ENCODE measurements around the gene USP6. TPM values are rescaled to one million over a fixed set of nuclear protein-coding genes. Genes with fewer than 3 reads are reported as not detected.
"Not testable (repeated sequence)": the region's sequence is repeated elsewhere in the genome, so short reads cannot be mapped to it uniquely, and the experiment has no call there.

Gene USP6
- total RNA-seq, 2 experiments from 2014 or later, result 0.04 to 0.07 TPM

DNA sequence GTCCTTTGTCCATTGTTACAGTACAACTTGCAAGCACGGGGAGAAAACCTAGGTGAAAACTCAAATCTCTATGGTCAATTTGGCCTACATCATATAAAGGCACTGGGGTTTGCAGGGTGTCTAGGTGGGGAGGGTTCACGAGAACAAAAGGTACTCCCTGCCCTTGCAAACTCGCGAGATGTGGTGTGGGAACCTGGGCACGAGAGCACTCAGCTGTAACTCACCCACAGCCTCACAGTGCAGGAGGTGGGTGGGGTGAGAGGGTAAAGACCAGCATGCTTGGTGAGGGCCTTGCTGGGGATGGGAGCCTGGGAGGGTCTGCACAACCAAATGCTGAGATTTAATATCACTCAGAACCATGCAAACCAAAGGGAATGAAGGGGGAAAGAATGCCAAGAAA lies 94.3 kb downstream of the USP6 start:
- ATAC-seq (no peak), DNase-seq (no peak)
- peaks cover 15% of the 10 kb centered on the region for H3K4me1 Mint-ChIP-seq (ENCODE audit: low read depth)
- no peaks in the 10 kb centered on the region for H3K27me3 Mint-ChIP-seq
- TF ChIP-seq, protein P1, sequence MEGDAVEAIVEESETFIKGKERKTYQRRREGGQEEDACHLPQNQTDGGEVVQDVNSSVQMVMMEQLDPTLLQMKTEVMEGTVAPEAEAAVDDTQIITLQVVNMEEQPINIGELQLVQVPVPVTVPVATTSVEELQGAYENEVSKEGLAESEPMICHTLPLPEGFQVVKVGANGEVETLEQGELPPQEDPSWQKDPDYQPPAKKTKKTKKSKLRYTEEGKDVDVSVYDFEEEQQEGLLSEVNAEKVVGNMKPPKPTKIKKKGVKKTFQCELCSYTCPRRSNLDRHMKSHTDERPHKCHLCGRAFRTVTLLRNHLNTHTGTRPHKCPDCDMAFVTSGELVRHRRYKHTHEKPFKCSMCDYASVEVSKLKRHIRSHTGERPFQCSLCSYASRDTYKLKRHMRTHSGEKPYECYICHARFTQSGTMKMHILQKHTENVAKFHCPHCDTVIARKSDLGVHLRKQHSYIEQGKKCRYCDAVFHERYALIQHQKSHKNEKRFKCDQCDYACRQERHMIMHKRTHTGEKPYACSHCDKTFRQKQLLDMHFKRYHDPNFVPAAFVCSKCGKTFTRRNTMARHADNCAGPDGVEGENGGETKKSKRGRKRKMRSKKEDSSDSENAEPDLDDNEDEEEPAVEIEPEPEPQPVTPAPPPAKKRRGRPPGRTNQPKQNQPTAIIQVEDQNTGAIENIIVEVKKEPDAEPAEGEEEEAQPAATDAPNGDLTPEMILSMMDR (IDR thresholded peaks at IDR 0.05), result no peak
- ChIA-PET CTCF (interaction anchor here (0.7 to 1.4 kb wide), 2 partner anchors 28 to 167 kb away, joined by 3 read pairs; no protein-coding TSS in a partner anchor), POLR2A (interaction anchor here (1.2 kb wide), 1 partner anchor 37 kb away, joined by 3 read pairs; no protein-coding TSS in a partner anchor)
- no peaks in the 10 kb centered on the region for H3K9me3 Mint-ChIP-seq
- peaks cover 1% of the 10 kb centered on the region for H3K36me3 Mint-ChIP-seq (ENCODE audit: low read depth)
- intact Hi-C loops (cut with micrococcal nuclease), result no loop called here
- no peak overlapping the region for H3K27ac Mint-ChIP-seq
- no peak overlapping the region for H3K4me3 Mint-ChIP-seq

- Mint-ChIP-seq H3K27me3 (no peaks in the 10 kb centered on the region), H3K36me3 (ENCODE audit: low read depth) (peaks cover 3% of the 10 kb centered on the region), H3K4me3 (no peak overlapping the region), H3K9me3 (no peaks in the 10 kb centered on the region), H3K4me1 (ENCODE audit: low read depth) (peaks cover 15% of the 10 kb centered on the region), H3K27ac (peak overlapping the region; percentile 23)
- ChIA-PET POLR2A (interaction anchor here (0.6 to 1.2 kb wide), 2 partner anchors 37 to 170 kb away, joined by 3 read pairs; no protein-coding TSS in a partner anchor), CTCF (interaction anchor here (0.7 to 1.5 kb wide), 3 partner anchors 27 to 228 kb away, joined by 3 read pairs; partner anchors contain the start of gene C1QBP)
- TF ChIP-seq, protein P1 (IDR thresholded peaks at IDR 0.05), result no peak
- ATAC-seq (peak; percentile 66), DNase-seq (no peak)
- intact Hi-C loops (cut with micrococcal nuclease), result no loop called here
Measured at GRCh38 chr17:5210614-5211252, 94.9 kb downstream of the USP6 start.

DNA sequence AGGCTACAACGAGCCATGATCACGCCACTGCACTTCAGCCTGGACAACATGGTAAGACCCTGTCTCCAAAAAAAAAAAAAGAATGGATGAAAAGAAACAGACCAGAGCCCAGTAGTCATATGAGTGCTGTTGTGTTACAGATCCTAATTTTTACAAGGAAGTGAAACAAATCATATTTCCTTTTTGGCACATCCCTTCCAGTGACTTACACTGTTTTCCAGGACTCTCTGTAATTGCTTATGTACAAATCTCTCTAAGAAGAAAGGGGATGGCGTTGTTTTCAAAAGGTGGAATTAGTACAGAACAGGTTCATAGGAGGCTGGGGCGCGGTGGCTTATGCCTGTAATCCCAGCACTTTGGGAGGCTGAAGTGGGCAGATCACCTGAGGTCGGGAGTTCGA lies 95.6 kb downstream of the USP6 start:
- TF ChIP-seq, protein P1 (IDR thresholded peaks at IDR 0.05), result no peak
- intact Hi-C loops (cut with micrococcal nuclease), result no loop called here
- ChIA-PET CTCF (interaction anchor here (1.5 kb wide), 2 partner anchors 16 to 228 kb away, joined by 3 read pairs; partner anchors contain the start of gene C1QBP), POLR2A (interaction anchor here (1.2 kb wide), 1 partner anchor 36 kb away, joined by 3 read pairs; no protein-coding TSS in a partner anchor)
- no peak for DNase-seq
- Mint-ChIP-seq H3K27me3 (no peaks in the 10 kb centered on the region), H3K4me1 (ENCODE audit: low read depth) (peaks cover 15% of the 10 kb centered on the region), H3K36me3 (ENCODE audit: low read depth) (peaks cover 3% of the 10 kb centered on the region), H3K27ac (peak overlapping the region; percentile 59), H3K4me3 (no peak overlapping the region), H3K9me3 (no peaks in the 10 kb centered on the region)
- ATAC-seq, result no peak

GRCh38 chr17:5217562-5217961 lies 101.7 kb downstream of the USP6 start:
- H3K4me1 Mint-ChIP-seq (ENCODE audit: low read depth), result peaks cover 17% of the 10 kb centered on the region
- DNase-seq; H3K27me3 Mint-ChIP-seq; ATAC-seq; intact Hi-C loops (cut with micrococcal nuclease); POLR2A ChIA-PET; H3K9me3 Mint-ChIP-seq; H3K36me3 Mint-ChIP-seq (ENCODE audit: low read depth); H3K27ac Mint-ChIP-seq; H3K4me3 Mint-ChIP-seq: not testable (repeated sequence)
- CTCF ChIA-PET, result interaction anchor here (1.1 kb wide), 1 partner anchor 16 kb away, joined by 4 read pairs; no protein-coding TSS in a partner anchor

GRCh38 chr17:5219536-5219935 lies 103.7 kb downstream of the USP6 start:
- Mint-ChIP-seq H3K36me3 (ENCODE audit: low read depth) (peaks cover 1% of the 10 kb centered on the region), H3K4me3 (no peak overlapping the region), H3K9me3 (no peaks in the 10 kb centered on the region), H3K4me1 (ENCODE audit: low read depth) (peaks cover 20% of the 10 kb centered on the region), H3K27me3 (no peaks in the 10 kb centered on the region), H3K27ac (no peak overlapping the region)
- TF ChIP-seq, protein P1 (IDR thresholded peaks at IDR 0.05), result no peak
- DNase-seq (no peak), ATAC-seq (no peak)
- CTCF ChIA-PET, result interaction anchor here (2.1 kb wide), 1 partner anchor 18 kb away, joined by 5 read pairs; no protein-coding TSS in a partner anchor
- POLR2A ChIA-PET, result no interaction called here
- intact Hi-C loops (cut with micrococcal nuclease), result no loop called here

All from activated CD8-positive, alpha-beta T cell treated with anti-CD3 and anti-CD28 coated beads for 36 hours (primary cell).